Femur (tissue), 1 donor: ENCODE measurements around the gene ZBTB34.

Source experiments
- DNase-seq: peaks from one replicate; pipeline ENCODE4 v3.0.0-alpha.2; 2017

Gene ZBTB34

DNA sequence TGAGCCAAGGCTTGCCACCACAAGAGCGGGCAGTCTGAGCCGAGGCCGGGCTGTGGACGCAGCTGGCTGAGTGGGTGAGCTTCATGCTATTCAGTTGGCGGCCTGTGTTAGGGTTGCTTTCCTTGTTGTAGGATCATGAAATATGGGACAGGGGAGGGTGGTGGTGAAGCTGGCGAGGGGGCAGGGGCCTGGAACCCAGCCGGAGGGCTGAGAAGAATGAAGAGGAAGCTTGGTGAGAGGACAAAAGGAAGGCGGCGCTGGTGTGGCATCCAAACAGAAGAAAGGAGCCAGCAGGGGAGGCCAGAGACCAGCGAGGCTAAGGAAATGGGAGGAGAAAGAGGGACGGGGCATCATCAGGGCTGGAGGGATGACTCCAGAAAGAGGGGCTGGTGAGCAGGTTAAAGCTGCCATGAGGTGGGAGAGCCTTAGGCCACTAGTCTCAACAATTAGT, 72.5 kb downstream of the ZBTB34 start:
- no peak for DNase-seq

DNA sequence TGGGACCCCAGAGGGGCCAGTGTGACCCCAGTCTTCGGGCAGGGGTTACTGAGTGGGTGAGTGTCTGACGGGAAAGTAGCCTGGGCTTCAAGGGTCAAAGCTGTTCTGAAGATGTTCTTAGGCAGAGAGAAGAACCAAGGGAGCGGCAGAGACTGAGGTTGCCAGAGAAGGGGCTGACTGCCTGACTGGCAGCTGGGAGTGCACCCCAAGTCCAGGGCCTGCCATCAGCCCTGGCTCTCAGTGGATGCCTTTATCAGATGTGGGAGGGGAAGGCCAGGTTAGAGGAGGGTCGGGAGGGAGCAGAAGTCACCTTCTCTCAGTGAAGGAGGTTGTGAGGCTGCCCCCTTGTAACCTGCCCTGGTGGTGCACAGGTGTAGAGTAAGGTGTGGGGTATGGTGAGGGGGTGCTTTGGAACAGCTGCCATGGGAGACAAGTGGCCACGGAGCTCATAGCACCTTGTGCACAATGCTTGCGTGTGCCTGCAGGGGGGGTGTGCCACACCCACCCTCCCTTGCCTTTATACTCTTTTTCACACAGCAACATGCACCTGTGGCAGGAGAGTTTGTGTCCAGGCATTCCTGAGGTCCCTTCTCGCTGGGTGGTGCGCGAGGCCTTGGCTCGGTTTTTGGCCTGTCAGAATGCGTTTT, 73.0 kb downstream of the ZBTB34 start:
- DNase-seq = no peak

DNA sequence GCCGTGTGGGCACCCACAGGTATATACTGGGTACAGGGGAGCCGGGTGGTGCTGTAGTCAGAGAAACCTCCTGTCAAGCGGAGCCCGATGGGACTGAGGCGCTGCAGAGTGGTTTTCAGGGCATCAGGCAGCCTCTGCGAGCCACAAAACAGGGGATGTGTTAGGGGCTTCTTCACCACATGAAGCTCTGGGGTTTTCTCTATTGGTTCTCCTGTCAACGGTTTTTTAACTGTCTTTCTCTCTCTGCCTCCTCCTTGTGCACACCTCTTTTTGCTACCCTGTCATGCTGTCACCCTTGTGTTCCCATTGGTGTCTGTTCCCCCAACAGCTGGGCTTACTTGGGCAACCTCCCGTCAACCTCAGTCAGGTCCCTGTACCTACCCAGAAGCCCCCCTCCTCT, 74.0 kb downstream of the ZBTB34 start:
- no peak for DNase-seq
